BE2C (cell line): ENCODE measurements around the gene STK11.

Experiments
- DNase-seq: peaks from one replicate; pipeline ENCODE4 v3.0.0-alpha.2; 2020
- H3K27me3 ChIP-seq: fragments of 250-450 bp; sonication (Bioruptor Pico); 2 replicates; pipeline ENCODE4 v1.5.1; 2020; ENCODE audit warnings: mild to moderate bottlenecking
- H3K36me3 ChIP-seq: fragments of 250-450 bp; sonication (Bioruptor Pico); 2 replicates; pipeline ENCODE4 v1.5.1; 2020; ENCODE audit warnings: mild to moderate bottlenecking
- H3K4me1 ChIP-seq: fragments of 250-450 bp; sonication (Bioruptor Pico); 2 replicates; pipeline ENCODE4 v1.5.1; 2020
- H3K4me3 ChIP-seq: 2 replicates; pipeline ENCODE4 v1.5.1; 2011; ENCODE audit warnings: low read depth, low read length
- H3K9me3 ChIP-seq: fragments of 250-450 bp; sonication (Bioruptor Pico); 2 replicates; pipeline ENCODE4 v1.5.1; 2020
- CTCF ChIP-seq: IDR thresholded peaks from 2 replicates; pipeline ENCODE4 v1.5.1; 2012; ENCODE audit warnings: mild to moderate bottlenecking, low read depth, low read length

STK11 gene

GRCh38 chr19:1169921-1170885 lies 35.4 kb upstream of the STK11 start:
- peak; percentile 96 for DNase-seq
- peaks cover 9% of the 10 kb centered on the region for H3K36me3 ChIP-seq
- TF ChIP-seq CTCF: no peak
- peak overlapping the region; percentile 60 for H3K4me3 ChIP-seq
- H3K4me1 ChIP-seq: peaks cover 10% of the 10 kb centered on the region
- H3K27me3 ChIP-seq: no peaks in the 10 kb centered on the region
- no peaks in the 10 kb centered on the region for H3K9me3 ChIP-seq

GRCh38 chr19:1170938-1171754 lies 34.4 kb upstream of the STK11 start:
- Histone ChIP-seq H3K4me3 (no peak overlapping the region; the same call in 1 of the 2 replicates), H3K4me1 (peaks cover 10% of the 10 kb centered on the region), H3K27me3 (no peaks in the 10 kb centered on the region), H3K9me3 (no peaks in the 10 kb centered on the region), H3K36me3 (peaks cover 9% of the 10 kb centered on the region)
- TF ChIP-seq CTCF: no peak
- no peak for DNase-seq

GRCh38 chr19:1171755-1172352 lies 33.7 kb upstream of the STK11 start:
- Histone ChIP-seq H3K27me3 (no peaks in the 10 kb centered on the region), H3K4me1 (peaks cover 10% of the 10 kb centered on the region), H3K36me3 (peaks cover 4% of the 10 kb centered on the region), H3K9me3 (no peaks in the 10 kb centered on the region), H3K4me3 (no peak overlapping the region)
- TF ChIP-seq CTCF: no peak
- DNase-seq: no peak

- Histone ChIP-seq H3K36me3 (no peaks in the 10 kb centered on the region), H3K9me3 (no peaks in the 10 kb centered on the region), H3K27me3 (no peaks in the 10 kb centered on the region), H3K4me1 (peaks cover 10% of the 10 kb centered on the region), H3K4me3 (peak overlapping the region; percentile 83)
- TF ChIP-seq CTCF: no peak
- no peak for DNase-seq
Observed at GRCh38 chr19:1172353-1173158, 33.0 kb upstream of the STK11 start.

- peak overlapping the region; percentile 83 for H3K4me3 ChIP-seq
- H3K4me1 ChIP-seq: peaks cover 10% of the 10 kb centered on the region
- H3K36me3 ChIP-seq: no peaks in the 10 kb centered on the region
- H3K9me3 ChIP-seq: no peaks in the 10 kb centered on the region
- TF ChIP-seq CTCF: no peak
- no peaks in the 10 kb centered on the region for H3K27me3 ChIP-seq
- no peak for DNase-seq
Observed at GRCh38 chr19:1173159-1173844, 32.3 kb upstream of the STK11 start.
